Melanocyte of skin (primary cell): ENCODE results near the gene NMS. TPM values are rescaled to one million over a fixed set of nuclear protein-coding genes. Genes with fewer than 3 reads are reported as not detected.

Source experiments
- total RNA-seq, 2 donors: library from RNA; depleted of rRNA; stranded (reverse); fragments of >200 nt; gene quantifications; 2 replicates each; pipeline ENCODE4 v1.2.3, GENCODE V29; 2012

NMS gene
- not detected for total RNA-seq

GRCh38 chr2:100470182-100470581 is at the start of gene NMS:
NMS (plus strand) TSS chr2:100470482; CDS start chr2:100470489, 7 bp downstream.

Other genes with a start within 250 kb of the NMS start
- gene LONRF2, start 148.0 kb upstream of the NMS start, total RNA-seq = under 1 TPM; under 0.01 to 0.34 TPM
- gene CHST10, start 52.8 kb upstream of the NMS start, total RNA-seq = 10 to 100 TPM; 11.0 to 14.1 TPM
- 10 to 100 TPM; 12.0 to 21.3 TPM for gene PDCL3, start 92.5 kb downstream of the NMS start, total RNA-seq